H9 (cell line): ENCODE data around the gene TMEM141. TPM values are rescaled to one million over a fixed set of nuclear protein-coding genes. Genes with fewer than 3 reads are reported as not detected.

Experiments
- DNase-seq: peaks from one replicate; pipeline ENCODE4 v3.0.0-alpha.2; 2017
- H2AFZ ChIP-seq: one replicate; pipeline ENCODE4 v1.6.1; 2013; ENCODE audit warnings: mild to moderate bottlenecking, low read length, control low read depth, moderate library complexity
- H2AK5ac ChIP-seq: 2 replicates; pipeline ENCODE4 v1.6.1; 2013; ENCODE audit warnings: low read length, control low read depth, mixed read lengths; ENCODE audit not compliant: insufficient read length
- H2BK120ac ChIP-seq: one replicate; pipeline ENCODE4 v1.6.1; 2013; ENCODE audit warnings: low read depth, mild to moderate bottlenecking, low read length, control low read depth, inconsistent platforms; ENCODE audit not compliant: poor library complexity, severe bottlenecking
- H2BK12ac ChIP-seq: 2 replicates; pipeline ENCODE4 v1.6.1; 2013; ENCODE audit warnings: low read length, control low read depth, mixed read lengths, low read depth; ENCODE audit not compliant: insufficient read length
- H2BK15ac ChIP-seq: 2 replicates; pipeline ENCODE4 v1.6.1; 2013; ENCODE audit warnings: low read depth, low read length, control low read depth
- H2BK20ac ChIP-seq: one replicate; pipeline ENCODE4 v1.6.1; 2013; ENCODE audit warnings: low read depth, mild to moderate bottlenecking, low read length, control low read depth, inconsistent platforms; ENCODE audit not compliant: poor library complexity, severe bottlenecking
- H2BK5ac ChIP-seq: 2 replicates; pipeline ENCODE4 v1.6.1; 2013; ENCODE audit warnings: low read length, control low read depth, mixed read lengths; ENCODE audit not compliant: insufficient read length
- H3K14ac ChIP-seq: 2 replicates; pipeline ENCODE4 v1.6.1; 2013; ENCODE audit warnings: low read length, control low read depth; ENCODE audit not compliant: insufficient read depth
- H3K18ac ChIP-seq: 2 replicates; pipeline ENCODE4 v1.6.1; 2013; ENCODE audit warnings: low read depth, mild to moderate bottlenecking, mixed read lengths, low read length, control low read depth; ENCODE audit not compliant: insufficient read length
- H3K23ac ChIP-seq: 2 replicates; pipeline ENCODE4 v1.6.1; 2013; ENCODE audit warnings: low read length, control low read depth, mixed read lengths, low read depth; ENCODE audit not compliant: insufficient read length
- H3K23me2 ChIP-seq: 2 replicates; pipeline ENCODE4 v1.6.1; 2013; ENCODE audit warnings: low read depth, mild to moderate bottlenecking, mixed read lengths, low read length, control low read depth; ENCODE audit not compliant: insufficient read length, poor library complexity, severe bottlenecking
- H3K27ac ChIP-seq: 2 replicates; pipeline ENCODE4 v1.5.1; 2013; ENCODE audit warnings: low read length, control low read depth, mixed read lengths, low read depth; ENCODE audit not compliant: insufficient read length
- H3K27me3 ChIP-seq: 2 replicates; pipeline ENCODE4 v1.6.1; 2013; ENCODE audit warnings: low read length, control low read depth, inconsistent platforms; ENCODE audit not compliant: insufficient read depth
- H3K4ac ChIP-seq: 2 replicates; pipeline ENCODE4 v1.6.1; 2013; ENCODE audit warnings: low read depth, mild to moderate bottlenecking, control low read depth, inconsistent platforms, low read length, moderate library complexity
- H3K4me1 ChIP-seq: 2 replicates; pipeline ENCODE4 v1.6.1; 2013; ENCODE audit warnings: low read length, control low read depth, inconsistent platforms; ENCODE audit not compliant: insufficient read depth
- H3K4me2 ChIP-seq: 2 replicates; pipeline ENCODE4 v1.6.1; 2013; ENCODE audit warnings: low read length, control low read depth, mixed read lengths; ENCODE audit not compliant: insufficient read length, insufficient read depth
- H3K56ac ChIP-seq: 2 replicates; pipeline ENCODE4 v1.6.1; 2013; ENCODE audit warnings: low read depth, mild to moderate bottlenecking, mixed read lengths, low read length, control low read depth; ENCODE audit not compliant: insufficient read length
- H3K79me1 ChIP-seq: 2 replicates; pipeline ENCODE4 v1.6.1; 2013; ENCODE audit warnings: low read depth, mild to moderate bottlenecking, moderate library complexity, low read length, control low read depth, inconsistent platforms; ENCODE audit not compliant: insufficient read depth, poor library complexity, severe bottlenecking
- H3K79me2 ChIP-seq: 2 replicates; pipeline ENCODE4 v1.6.1; 2013; ENCODE audit warnings: low read length, control low read depth, inconsistent platforms; ENCODE audit not compliant: insufficient read depth
- H3K9ac ChIP-seq: 2 replicates; pipeline ENCODE4 v1.6.1; 2013; ENCODE audit warnings: low read length, control low read depth, mixed read lengths; ENCODE audit not compliant: insufficient read length; ENCODE audit errors: extremely low read depth
- H3K9me3 ChIP-seq: one replicate; pipeline ENCODE4 v1.6.1; 2013; ENCODE audit warnings: low read depth, low read length, inconsistent platforms; ENCODE audit not compliant: control insufficient read depth
- H3T11ph ChIP-seq: one replicate; pipeline ENCODE4 v1.6.1; 2013; ENCODE audit warnings: mild to moderate bottlenecking, low read length, control low read depth, inconsistent platforms
- H4K20me1 ChIP-seq: one replicate; pipeline ENCODE4 v1.6.1; 2013; ENCODE audit not compliant: control insufficient read depth, insufficient read length, insufficient read depth
- H4K5ac ChIP-seq: 2 replicates; pipeline ENCODE4 v1.6.1; 2013; ENCODE audit warnings: low read depth, mild to moderate bottlenecking, mixed read lengths, low read length, control low read depth; ENCODE audit not compliant: insufficient read length
- H4K8ac ChIP-seq: replicated peaks from 2 replicates; pipeline ENCODE4 v1.6.1; 2013; ENCODE audit warnings: low read length, control low read depth, mixed read lengths, low read depth; ENCODE audit not compliant: insufficient read length
- H4K91ac ChIP-seq: 2 replicates; pipeline ENCODE4 v1.6.1; 2013; ENCODE audit warnings: low read depth, mild to moderate bottlenecking, moderate library complexity, mixed read lengths, low read length, control low read depth; ENCODE audit not compliant: insufficient read length
- H3K27ac Mint-ChIP-seq, 3 experiments: 2 replicates in 2 of 3; 3 replicates in 1 of 3; pipeline ENCODE4 v1.8.0; 2020 to 2021; ENCODE audit warnings: mixed read lengths in 3 of 3, mild to moderate bottlenecking in 1 of 3, moderate library complexity in 1 of 3
- H3K27me3 Mint-ChIP-seq: 2 replicates; pipeline ENCODE4 v1.8.0; 2021; ENCODE audit warnings: low read depth, mild to moderate bottlenecking, moderate library complexity, mixed read lengths
- H3K36me3 Mint-ChIP-seq, 3 experiments: 2 replicates in 2 of 3; 3 replicates in 1 of 3; pipeline ENCODE4 v1.8.0; 2020 to 2021; ENCODE audit warnings: low read depth in 3 of 3, mixed read lengths in 3 of 3; ENCODE audit not compliant: insufficient read depth in 1 of 3
- H3K4me1 Mint-ChIP-seq, 2 experiments: 2 replicates each; pipeline ENCODE4 v1.8.0; 2020; ENCODE audit warnings: mixed read lengths in 2 of 2
- H3K4me3 Mint-ChIP-seq, 2 experiments: 2 replicates in 1 of 2; 3 replicates in 1 of 2; pipeline ENCODE4 v1.8.0; 2020 to 2021; ENCODE audit warnings: mild to moderate bottlenecking in 2 of 2, mixed read lengths in 2 of 2, moderate library complexity in 1 of 2
- H3K9me3 Mint-ChIP-seq, 2 experiments: 2 replicates in 1 of 2; 3 replicates in 1 of 2; pipeline ENCODE4 v1.8.0; 2020; ENCODE audit warnings: mild to moderate bottlenecking in 2 of 2, mixed read lengths in 2 of 2, moderate library complexity in 1 of 2
- CTCF ChIP-seq: fragments of 200-600 bp; sonication (generic); conservative IDR thresholded peaks from 3 replicates; pipeline ENCODE4 v1.8.0; 2021; ENCODE audit warnings: antibody characterized with exemption, mild to moderate bottlenecking
- WGBS: extraction: QIAGEN DNeasy Blood & Tissue Kit; methylation state at CpG from one replicate; pipeline ENCODE4 v1.1.7; 2013; ENCODE audit warnings: missing lambda C conversion rate, low lambda C conversion rate, mixed read lengths; ENCODE audit not compliant: insufficient read length; ENCODE audit errors: extremely low coverage; 5-methylcytosine and 5-hydroxymethylcytosine counted together
- total RNA-seq: library from RNA; stranded (reverse); gene quantifications from 2 replicates; pipeline ENCODE4 v1.2.1, GENCODE V29; 2021

Gene TMEM141
- total RNA-seq, 1 experiment from 2014 or later, result 55.2 TPM

- Mint-ChIP-seq H3K27ac (no peak overlapping the region), H3K36me3 (peaks cover 13 to 25% (median 21%) of the 10 kb centered on the region in 3 experiments; a peak in 6 of 7 replicates), H3K9me3 (no peaks in the 10 kb centered on the region), H3K4me3 (no peak overlapping the region), H3K27me3 (peaks cover 20% of the 10 kb centered on the region), H3K4me1 (peaks cover 17 to 30% of the 10 kb centered on the region in 2 experiments)
- Histone ChIP-seq H3K4ac (no peak overlapping the region), H3K56ac (no peak overlapping the region), H3K18ac (no peak overlapping the region), H2BK5ac (no peak overlapping the region), H3K9me3 (no peaks in the 10 kb centered on the region), H3K23ac (no peak overlapping the region), H3K14ac (no peak overlapping the region), H2AFZ (no peak overlapping the region), H2BK20ac (no peak overlapping the region), H4K5ac (no peak overlapping the region), H3K79me2 (peaks cover 7% of the 10 kb centered on the region; the same call in 1 of the 2 replicates), H2BK12ac (no peak overlapping the region), H3K9ac (no peak overlapping the region), H2BK120ac (no peak overlapping the region), H3K27ac (no peak overlapping the region), H3K79me1 (peaks cover 1% of the 10 kb centered on the region), H4K8ac (no peak overlapping the region), H3K4me2 (no peak overlapping the region), H2BK15ac (no peak overlapping the region), H2AK5ac (no peak overlapping the region), H3T11ph (no peak overlapping the region), H3K27me3 (no peaks in the 10 kb centered on the region; the same call in 1 of the 2 replicates), H3K23me2 (peaks cover 26% of the 10 kb centered on the region), H3K4me1 (no peaks in the 10 kb centered on the region; the same call in 1 of the 2 replicates), H4K91ac (no peak overlapping the region), H4K20me1 (peaks cover 4% of the 10 kb centered on the region)
- no peak for DNase-seq
- TF ChIP-seq CTCF, result no peak
- WGBS, result no CpG with 5 or more reads among the region's 20 CpGs
Observed at GRCh38 chr9:136804509-136805206, 13.5 kb downstream of the TMEM141 start.
